Heart left ventricle (tissue), 16 donors: Measurements from ENCODE around the gene NFIX. TPM values are rescaled to one million over a fixed set of nuclear protein-coding genes. Genes with fewer than 3 reads are reported as not detected.

Source experiments
- ATAC-seq, 4 donors: fragments of 200-7000 bp; cut with Tn5 transposase; one replicate each; pipeline ENCODE4 v1.9.1; 2020 to 2022; ENCODE audit warnings: moderate library complexity in 4 of 4, mild to moderate bottlenecking in 3 of 4, moderate number of reproducible peaks in 1 of 4
- DNase-seq, 5 donors: peaks; one replicate each; pipeline ENCODE4 v3.0.0-alpha.2; 2020
- H3K27ac ChIP-seq, 12 donors: fragments of 200-600 bp; sonication (generic) in 4 of 12; one replicate each; pipeline versions ENCODE4 v1.5.0 to v1.8.0; 2016 to 2022; ENCODE audit warnings: mild to moderate bottlenecking in 2 of 12
- H3K27me3 ChIP-seq, 9 donors: fragments of 200-600 bp; sonication (generic) in 2 of 9; one replicate each; pipeline versions ENCODE4 v1.5.1 to v1.8.0; 2016 to 2022; ENCODE audit warnings: mild to moderate bottlenecking in 3 of 9
- H3K36me3 ChIP-seq, 9 donors: fragments of 200-600 bp; sonication (generic) in 2 of 9; one replicate each; pipeline versions ENCODE4 v1.5.0 to v1.8.0; 2018 to 2022; ENCODE audit warnings: mild to moderate bottlenecking in 2 of 9
- H3K4me1 ChIP-seq, 12 donors: fragments of 200-600 bp; sonication (generic) in 4 of 12; one replicate each; pipeline versions ENCODE4 v1.5.0 to v1.8.0; 2016 to 2022; ENCODE audit warnings: mild to moderate bottlenecking in 3 of 12
- H3K4me3 ChIP-seq, 12 donors: fragments of 200-600 bp; sonication (generic) in 4 of 12; one replicate each; pipeline versions ENCODE4 v1.5.0 to v1.8.0; 2017 to 2022; ENCODE audit warnings: mild to moderate bottlenecking in 9 of 12, moderate library complexity in 4 of 12
- H3K9me3 ChIP-seq, 12 donors: fragments of 200-600 bp; sonication (generic) in 4 of 12; one replicate each; pipeline versions ENCODE4 v1.5.0 to v1.8.0; 2016 to 2022; ENCODE audit warnings: mild to moderate bottlenecking in 1 of 12
- POLR2A ChIP-seq, 2 donors: fragments of 450-650 bp; IDR thresholded peaks; one replicate each; pipeline ENCODE4 v1.6.1; 2017; ENCODE audit warnings: antibody characterized with exemption in 2 of 2, mild to moderate bottlenecking in 2 of 2, moderate library complexity in 2 of 2
- WGBS, 4 donors: extraction: QIAGEN DNeasy Blood & Tissue Kit in 2 of 4; methylation state at CpG; one replicate each; pipeline versions ENCODE4 v1.1.5 to v1.1.7; 2013 to 2018; 5-methylcytosine and 5-hydroxymethylcytosine counted together
- intact Hi-C, 10 donors: fragments of 100-400 bp; cut with DNase I; formaldehyde crosslinking; loops; one replicate each; pipeline versions ENCODE4 v1.11.1 to v1.14.2; 2022
- polyA plus RNA-seq, 2 donors: library from polyadenylated mRNA; stranded (reverse); fragments of 200-250 nt; gene quantifications; one replicate each; pipeline ENCODE4 v1.2.3, GENCODE V29; 2013
- total RNA-seq, 9 donors: library from RNA; depleted of rRNA in 2 of 9; stranded (reverse); fragments of >200 nt in 2 of 9; fragmentation: NEBNext Ultra II Directional in 3 of 9; extraction: Animal tissue kit (Norgen Biotek cat#: 25700) in 3 of 9; gene quantifications; one replicate each; pipeline versions ENCODE4 v1.1.0 to v1.2.4, GENCODE V29; 2016 to 2023
- TF ChIP-seq, protein P1 (sequence below), 12 donors: fragments of 200-600 bp; sonication (generic) in 4 of 12; IDR thresholded peaks; one replicate each; pipeline versions ENCODE4 v1.5.0 to v1.8.0; 2018 to 2022; ENCODE audit warnings: antibody characterized with exemption in 12 of 12, mild to moderate bottlenecking in 5 of 12
- donor health status: ischemic (EF 13 %, LVEDD 7.1; RV severe dilation, severe dysfunction).
- donor health status: healthy with polysubstance abuse.
- donor health status: DM: no; HTN: yes; CAD: no.
- donor health status: DM: no; HTN: no; CAD: no.
- donor health status: ischemic (EF 25% LVEDD 6.9; RV normal size, moderate dysfunction).
- donor health status: ischemic (EF 25% LVEDD 5.7; RV mildly dilated, moderate dysfunction).
- donor health status: healthy.
- donor health status: DM: yes; HTN: yes; CAD: no.
- donor health status: ischemic (EF 35%, LVEDD 5.7; RV mildly dilated, moderate dysfunction).
- donor health status: nonischemic (EF 11% LVEDD 7.7; RV severe dilation, severe dysfunction).
- donor health status: DM: yes; HTN: yes; CAD: no.
- donor health status: PGD.
- donor health status: ischemic (EF 29% LVEDD 5.4; RV normal size, mild dysfunction).
- donor health status: nonischemic (EF 23%, LVEDD 6.1; RV moderate dilation, normal function).

Gene NFIX
- total and polyA plus RNA-seq, 11 donors, result 42.1 to 147 (median 107) TPM

DNA sequence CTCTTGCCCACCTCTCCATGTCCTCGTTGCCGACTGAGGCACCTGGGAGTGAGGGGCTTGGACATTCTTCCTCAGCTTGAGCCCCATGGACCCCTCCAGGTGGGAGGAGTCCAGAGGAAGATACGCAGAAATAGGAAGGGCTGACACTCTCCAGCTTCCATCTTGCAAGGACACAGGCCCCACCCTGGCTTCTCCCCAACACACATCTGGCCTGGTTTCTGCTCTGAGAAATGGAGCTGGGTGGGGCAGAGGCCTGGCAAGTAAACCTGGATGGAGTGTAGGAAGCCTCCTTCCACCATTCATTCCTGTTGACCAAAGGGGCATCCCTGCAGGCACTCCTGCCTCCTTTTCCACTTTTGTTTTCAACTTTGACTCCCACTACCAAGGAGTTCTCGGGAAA is 50.5 kb downstream of the NFIX start:
- Histone ChIP-seq H3K4me3 (no peak overlapping the region), H3K9me3 (no peaks in the 10 kb centered on the region), H3K36me3 (peaks cover 0 to 7% (median 0%) of the 10 kb centered on the region in 9 donors), H3K4me1 (peaks cover 9 to 90% (median 72%) of the 10 kb centered on the region in 12 donors), H3K27me3 (no peaks in the 10 kb centered on the region), H3K27ac (peak overlapping the region in 1 of 12 donors; percentile 9)
- intact Hi-C loops, result no loop called here
- 85 to 88% (median 88%) methylated on average over 4 of the region's 4 CpGs for WGBS, 4 donors
- DNase-seq, result peak in 1 of 5 donors; percentile 37
- ATAC-seq, result no peak
- TF ChIP-seq POLR2A (IDR thresholded peaks at IDR 0.05), result no peak
- TF ChIP-seq, protein P1, sequence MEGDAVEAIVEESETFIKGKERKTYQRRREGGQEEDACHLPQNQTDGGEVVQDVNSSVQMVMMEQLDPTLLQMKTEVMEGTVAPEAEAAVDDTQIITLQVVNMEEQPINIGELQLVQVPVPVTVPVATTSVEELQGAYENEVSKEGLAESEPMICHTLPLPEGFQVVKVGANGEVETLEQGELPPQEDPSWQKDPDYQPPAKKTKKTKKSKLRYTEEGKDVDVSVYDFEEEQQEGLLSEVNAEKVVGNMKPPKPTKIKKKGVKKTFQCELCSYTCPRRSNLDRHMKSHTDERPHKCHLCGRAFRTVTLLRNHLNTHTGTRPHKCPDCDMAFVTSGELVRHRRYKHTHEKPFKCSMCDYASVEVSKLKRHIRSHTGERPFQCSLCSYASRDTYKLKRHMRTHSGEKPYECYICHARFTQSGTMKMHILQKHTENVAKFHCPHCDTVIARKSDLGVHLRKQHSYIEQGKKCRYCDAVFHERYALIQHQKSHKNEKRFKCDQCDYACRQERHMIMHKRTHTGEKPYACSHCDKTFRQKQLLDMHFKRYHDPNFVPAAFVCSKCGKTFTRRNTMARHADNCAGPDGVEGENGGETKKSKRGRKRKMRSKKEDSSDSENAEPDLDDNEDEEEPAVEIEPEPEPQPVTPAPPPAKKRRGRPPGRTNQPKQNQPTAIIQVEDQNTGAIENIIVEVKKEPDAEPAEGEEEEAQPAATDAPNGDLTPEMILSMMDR (IDR thresholded peaks at IDR 0.05), result no peak

DNA sequence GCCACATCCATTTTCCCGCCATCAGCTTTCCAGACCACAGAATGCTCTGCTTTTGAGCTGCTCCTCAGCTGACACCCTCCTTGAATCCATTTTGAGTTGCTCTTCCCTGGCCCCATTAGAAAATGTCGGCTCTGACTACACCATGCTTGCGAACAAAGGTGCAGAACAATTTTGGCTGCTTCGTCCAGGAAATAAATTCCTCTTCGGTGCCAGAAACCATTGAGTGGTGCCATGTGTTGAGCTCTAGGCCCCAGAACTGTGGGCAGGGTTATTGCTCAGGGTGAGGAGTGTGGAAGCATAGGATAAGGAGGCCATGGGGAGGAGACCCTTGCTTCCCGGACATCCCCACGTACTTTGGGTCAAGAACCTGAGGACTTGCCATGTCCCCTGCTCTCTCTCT is 52.1 kb downstream of the NFIX start:
- no peak overlapping the region for H3K4me3 ChIP-seq
- H3K4me1 ChIP-seq, result peaks cover 18 to 94% (median 79%) of the 10 kb centered on the region in 12 donors
- intact Hi-C loops, result no loop called here
- 72 to 80% (median 77%) methylated on average over 7 of the region's 7 CpGs for WGBS, 4 donors
- H3K9me3 ChIP-seq, result no peaks in the 10 kb centered on the region
- peak overlapping the region in 6 of 12 donors; percentile 3 to 30 (median 16) for H3K27ac ChIP-seq
- DNase-seq, result no peak
- no peak for TF ChIP-seq POLR2A (IDR thresholded peaks at IDR 0.05)
- TF ChIP-seq, protein P1 (IDR thresholded peaks at IDR 0.05), result no peak
- H3K27me3 ChIP-seq, result no peaks in the 10 kb centered on the region
- peaks cover 0 to 7% (median 0%) of the 10 kb centered on the region in 9 donors for H3K36me3 ChIP-seq
- no peak for ATAC-seq

DNA sequence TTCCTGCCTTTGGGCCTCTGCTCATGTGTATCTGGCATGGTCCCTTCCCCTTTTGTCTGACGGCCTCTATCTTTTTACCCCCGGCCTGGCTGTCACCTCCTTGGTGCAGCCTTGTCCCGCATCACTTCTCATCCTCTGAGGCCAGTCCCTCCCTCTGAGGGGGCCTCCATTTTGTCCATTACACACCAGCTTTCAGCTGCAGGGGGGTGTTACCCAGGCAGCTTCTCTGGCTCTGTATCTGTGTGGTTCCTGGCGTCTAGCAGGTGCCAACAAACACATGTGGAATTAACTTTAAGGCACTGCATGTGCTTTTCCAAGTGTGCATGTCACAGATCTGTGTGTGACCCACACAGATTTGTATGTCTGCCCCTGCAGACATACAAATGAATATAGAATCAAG is 55.0 kb downstream of the NFIX start:
- ATAC-seq, result no peak
- H3K9me3 ChIP-seq, result no peaks in the 10 kb centered on the region
- no peaks in the 10 kb centered on the region for H3K27me3 ChIP-seq
- H3K36me3 ChIP-seq, result no peaks in the 10 kb centered on the region
- no peak for DNase-seq
- peak overlapping the region in 8 of 12 donors; percentile 90 to 99 (median 97) for H3K27ac ChIP-seq
- TF ChIP-seq, protein P1 (IDR thresholded peaks at IDR 0.05), result no peak
- TF ChIP-seq POLR2A (IDR thresholded peaks at IDR 0.05), result no peak
- 36 to 52% (median 45%) methylated on average over 4 of the region's 4 CpGs for WGBS, 4 donors
- H3K4me1 ChIP-seq, result peaks cover 26 to 94% (median 80%) of the 10 kb centered on the region in 12 donors
- intact Hi-C loops, result no loop called here
- H3K4me3 ChIP-seq, result no peak overlapping the region

DNA sequence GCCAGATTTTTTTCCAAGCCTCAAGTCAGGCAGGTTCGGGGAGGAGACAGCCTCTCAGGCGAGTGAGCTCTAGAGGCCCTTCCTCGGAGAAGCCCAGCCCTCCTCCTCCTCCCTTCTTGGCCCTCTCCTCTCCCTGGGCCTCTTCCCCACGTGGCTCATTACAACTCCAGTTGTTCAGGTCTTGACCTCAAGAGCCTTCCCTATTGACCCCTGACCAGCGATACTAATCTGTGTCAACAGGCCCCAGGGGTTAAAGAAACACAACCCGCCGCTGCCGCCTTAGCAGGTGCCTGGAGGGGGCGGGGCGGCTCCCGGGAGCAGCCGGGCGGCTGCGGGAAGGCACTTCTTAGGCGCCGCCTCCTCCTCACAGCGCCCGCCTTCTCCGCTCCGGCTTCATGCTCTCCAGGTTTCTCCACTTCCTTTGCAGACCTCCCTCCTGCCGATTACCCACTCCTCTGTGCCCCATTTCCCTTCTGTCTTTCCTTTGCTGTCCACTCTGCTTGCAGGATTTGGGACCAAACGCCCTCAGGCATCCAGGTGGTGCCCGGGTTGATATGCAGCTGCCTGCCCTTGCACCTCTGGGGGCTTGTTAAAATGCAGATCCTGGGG is 56.4 kb downstream of the NFIX start:
- H3K27me3 ChIP-seq, result no peaks in the 10 kb centered on the region
- no peaks in the 10 kb centered on the region for H3K36me3 ChIP-seq
- peak in 2 of 4 donors; percentile 7 to 22 for ATAC-seq
- TF ChIP-seq POLR2A (IDR thresholded peaks at IDR 0.05), result no peak
- TF ChIP-seq, protein P1 (IDR thresholded peaks at IDR 0.05), result no peak
- intact Hi-C loops, result loop anchor here in 1 of 10 donors (2.0 kb wide), 1 partner anchor 15 kb away; no protein-coding TSS in a partner anchor
- peaks cover 29 to 94% (median 82%) of the 10 kb centered on the region in 12 donors for H3K4me1 ChIP-seq
- H3K27ac ChIP-seq, result peak overlapping the region in 11 of 12 donors; percentile 90 to 99 (median 97)
- 3 to 11% (median 3%) methylated on average over 23 of the region's 23 CpGs for WGBS, 4 donors
- no peaks in the 10 kb centered on the region for H3K9me3 ChIP-seq
- DNase-seq, result peak in 4 of 5 donors; percentile 71 to 81 (median 72)
- H3K4me3 ChIP-seq, result peak overlapping the region in 5 of 12 donors; percentile 5 to 33 (median 20)
